Gastrocnemius medialis (tissue), 4 donors: ENCODE data around the gene POGLUT3.

ENCODE experiments used
- CTCF ChIP-seq, 5 experiments: fragments of 450-650 bp in 3 of 5; fragments of 200-600 bp in 2 of 5; sonication (generic) in 2 of 5; IDR thresholded peaks in 4 of 5; conservative IDR thresholded peaks in 1 of 5; 1 replicate in 4 of 5; 2 replicates in 1 of 5; pipeline ENCODE4 v1.5.1; 2016 to 2019; ENCODE audit warnings: antibody characterized with exemption in 5 of 5, mild to moderate bottlenecking in 3 of 5, moderate library complexity in 3 of 5
- POLR2A ChIP-seq, 2 donors: fragments of 450-650 bp; IDR thresholded peaks; one replicate each; pipeline ENCODE4 v1.6.1; 2017; ENCODE audit warnings: antibody characterized with exemption in 2 of 2, mild to moderate bottlenecking in 2 of 2, moderate library complexity in 2 of 2

GRCh38 chr11:108494182-108494581 is 4.0 kb downstream of the POGLUT3 start:
- TF ChIP-seq CTCF (IDR thresholded peaks at IDR 0.05 in 4 of 5, conservative IDR thresholded peaks at IDR 0.05 in 1 of 5) (no peak), POLR2A (IDR thresholded peaks at IDR 0.05) (no peak)
